Bronchial epithelial cell (primary cell): ENCODE results near the gene NCK1. TPM values are rescaled to one million over a fixed set of nuclear protein-coding genes. Genes with fewer than 3 reads are reported as not detected.
A peak's percentile ranks its signal among the peaks of the same experiment; 100 is the strongest.

Source experiments
- DNase-seq: peaks from one replicate; pipeline ENCODE4 v3.0.0-alpha.2; 2010; ENCODE audit warnings: low read depth
- FAIRE-seq: peaks from 2 replicates; lab custom pipeline; 2011; peaks lifted over from hg19 to GRCh38; lab: Jason Lieb, UNC
- H3K27me3 ChIP-seq: 2 replicates; pipeline ENCODE4 v1.5.1; 2011; ENCODE audit warnings: low read length; ENCODE audit not compliant: control insufficient read depth, insufficient read depth
- H3K36me3 ChIP-seq: 2 replicates; pipeline ENCODE4 v1.5.1; 2011; ENCODE audit warnings: low read length; ENCODE audit not compliant: control insufficient read depth, insufficient read depth
- H3K4me3 ChIP-seq: 2 replicates; pipeline ENCODE4 v1.5.1; 2011; ENCODE audit warnings: mild to moderate bottlenecking, low read depth, low read length, control low read depth
- total RNA-seq: library from RNA; depleted of rRNA; stranded (reverse); fragments of >200 nt; gene quantifications from 2 replicates; pipeline ENCODE4 v1.2.1, GENCODE V29; 2014
- TF ChIP-seq, protein P1 (sequence below): IDR thresholded peaks from 2 replicates; pipeline ENCODE4 v1.5.1; 2011; ENCODE audit warnings: mild to moderate bottlenecking, moderate library complexity, low read length, control low read depth, inconsistent platforms; ENCODE audit not compliant: insufficient read depth, severe bottlenecking

NCK1 gene
- total RNA-seq, 1 donor from 2014 or later: 81.6 TPM

DNA sequence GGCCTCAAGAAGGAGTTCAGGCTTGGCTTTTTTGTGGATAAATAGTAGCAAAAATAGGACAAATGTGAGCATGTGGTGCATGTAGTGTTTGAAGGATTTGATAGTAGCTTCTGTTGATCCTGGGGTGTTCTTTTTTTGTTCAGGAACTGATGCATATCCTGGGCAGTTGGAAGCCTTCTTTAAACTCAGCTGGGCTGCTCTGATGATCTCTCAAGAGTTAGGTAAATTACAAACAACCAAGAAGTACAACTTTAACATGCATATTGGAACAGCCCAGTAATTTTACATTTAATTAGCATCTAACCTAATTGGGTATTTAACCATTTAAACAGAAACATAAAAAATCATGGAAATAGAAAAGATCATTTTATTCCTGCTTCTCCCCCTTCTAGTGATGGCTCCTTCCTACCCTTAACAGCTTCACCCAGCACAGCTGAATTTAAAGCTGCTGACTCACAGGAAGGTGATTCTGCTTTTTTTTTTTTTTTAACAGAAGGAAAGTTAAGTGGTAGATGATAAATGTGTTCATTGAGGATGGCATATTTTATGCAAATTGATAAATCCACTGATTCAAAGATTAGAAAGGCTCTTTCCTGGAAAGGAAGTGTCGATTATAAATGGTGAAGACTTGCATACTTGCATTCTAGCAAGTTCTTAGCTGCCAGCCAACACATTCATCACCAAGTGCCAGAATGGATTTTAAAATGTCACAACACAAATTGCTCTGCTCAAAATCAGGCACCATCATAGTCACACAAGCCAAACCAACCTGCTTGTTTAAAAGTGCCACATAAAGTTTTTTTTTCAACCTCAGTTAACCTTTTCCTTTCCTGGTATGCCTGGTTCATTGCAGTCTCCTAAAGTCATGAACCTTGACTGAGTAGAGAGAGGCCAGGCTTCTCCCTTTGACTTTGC is 23.1 kb upstream of the NCK1 start:
- H3K36me3 ChIP-seq: no peaks in the 10 kb centered on the region
- TF ChIP-seq, protein P1, sequence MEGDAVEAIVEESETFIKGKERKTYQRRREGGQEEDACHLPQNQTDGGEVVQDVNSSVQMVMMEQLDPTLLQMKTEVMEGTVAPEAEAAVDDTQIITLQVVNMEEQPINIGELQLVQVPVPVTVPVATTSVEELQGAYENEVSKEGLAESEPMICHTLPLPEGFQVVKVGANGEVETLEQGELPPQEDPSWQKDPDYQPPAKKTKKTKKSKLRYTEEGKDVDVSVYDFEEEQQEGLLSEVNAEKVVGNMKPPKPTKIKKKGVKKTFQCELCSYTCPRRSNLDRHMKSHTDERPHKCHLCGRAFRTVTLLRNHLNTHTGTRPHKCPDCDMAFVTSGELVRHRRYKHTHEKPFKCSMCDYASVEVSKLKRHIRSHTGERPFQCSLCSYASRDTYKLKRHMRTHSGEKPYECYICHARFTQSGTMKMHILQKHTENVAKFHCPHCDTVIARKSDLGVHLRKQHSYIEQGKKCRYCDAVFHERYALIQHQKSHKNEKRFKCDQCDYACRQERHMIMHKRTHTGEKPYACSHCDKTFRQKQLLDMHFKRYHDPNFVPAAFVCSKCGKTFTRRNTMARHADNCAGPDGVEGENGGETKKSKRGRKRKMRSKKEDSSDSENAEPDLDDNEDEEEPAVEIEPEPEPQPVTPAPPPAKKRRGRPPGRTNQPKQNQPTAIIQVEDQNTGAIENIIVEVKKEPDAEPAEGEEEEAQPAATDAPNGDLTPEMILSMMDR: no peak
- DNase-seq: peak; percentile 65
- no peaks in the 10 kb centered on the region for H3K27me3 ChIP-seq
- no peak for FAIRE-seq
- no peak overlapping the region for H3K4me3 ChIP-seq

DNA sequence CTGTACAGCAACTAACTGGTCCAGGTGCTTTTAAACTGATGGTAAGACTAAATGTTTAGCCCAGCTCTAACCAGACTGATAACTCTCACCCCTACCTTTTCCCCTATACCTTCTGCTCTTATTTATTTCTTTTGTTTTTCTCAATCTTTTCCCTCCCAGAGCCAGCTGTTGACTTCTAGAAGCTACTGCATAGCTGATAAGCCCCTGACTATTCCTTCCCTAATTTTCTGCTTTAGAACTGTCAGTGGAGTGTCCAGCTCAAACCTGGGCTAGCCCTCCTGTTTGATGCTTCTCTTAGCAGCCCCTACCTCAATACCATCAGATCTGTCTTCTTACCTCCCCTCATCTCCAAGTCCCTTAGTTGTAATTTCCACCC is 22.5 kb upstream of the NCK1 start:
- H3K36me3 ChIP-seq: no peaks in the 10 kb centered on the region
- H3K27me3 ChIP-seq: no peaks in the 10 kb centered on the region
- TF ChIP-seq, protein P1: no peak
- DNase-seq (no peak), FAIRE-seq (no peak)
- H3K4me3 ChIP-seq: no peak overlapping the region

DNA sequence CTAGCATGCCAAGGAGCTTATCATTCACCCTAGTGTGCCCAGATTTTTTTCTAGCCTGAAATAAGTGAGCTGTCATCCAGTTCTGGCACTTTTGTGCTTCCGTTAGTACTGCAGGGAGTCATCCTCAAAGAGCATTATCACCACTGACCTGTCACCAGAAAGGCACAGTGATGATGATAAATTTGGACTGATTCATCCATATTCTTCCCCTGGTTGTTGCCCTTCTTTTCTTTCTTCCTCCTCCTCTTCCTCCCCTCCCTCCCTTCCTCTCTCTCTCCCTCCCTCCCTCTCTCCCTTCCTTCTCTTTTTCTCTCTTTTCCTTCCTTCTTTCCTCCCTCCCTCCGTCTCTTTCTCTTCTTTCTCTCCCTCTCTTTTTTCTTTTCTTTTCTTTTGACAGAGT is 21.8 kb upstream of the NCK1 start:
- H3K27me3 ChIP-seq: no peaks in the 10 kb centered on the region
- TF ChIP-seq, protein P1: no peak
- H3K36me3 ChIP-seq: no peaks in the 10 kb centered on the region
- DNase-seq (no peak), FAIRE-seq (no peak)
- H3K4me3 ChIP-seq: no peak overlapping the region

DNA sequence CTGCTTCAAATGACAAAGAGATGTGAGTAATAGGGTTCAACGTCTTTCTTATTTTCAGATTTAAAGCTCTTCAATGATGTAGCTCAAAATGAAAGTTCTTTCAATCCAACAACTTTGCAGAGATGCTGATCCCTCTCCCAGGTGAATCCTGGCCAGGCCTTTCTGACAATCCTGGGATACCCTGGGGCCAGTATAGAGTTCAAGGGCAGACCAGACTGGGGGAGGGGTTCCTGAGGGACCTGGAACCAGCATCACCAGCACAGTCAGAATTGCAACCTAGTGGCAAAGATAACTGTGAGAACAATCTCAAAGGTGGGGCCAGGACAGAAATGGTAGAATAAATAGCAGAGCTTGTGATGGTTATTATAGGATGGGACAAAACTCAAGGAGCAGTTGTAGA is 19.7 kb upstream of the NCK1 start:
- H3K36me3 ChIP-seq: no peaks in the 10 kb centered on the region
- DNase-seq (no peak), FAIRE-seq (no peak)
- no peaks in the 10 kb centered on the region for H3K27me3 ChIP-seq
- H3K4me3 ChIP-seq: no peak overlapping the region
- TF ChIP-seq, protein P1: no peak

DNA sequence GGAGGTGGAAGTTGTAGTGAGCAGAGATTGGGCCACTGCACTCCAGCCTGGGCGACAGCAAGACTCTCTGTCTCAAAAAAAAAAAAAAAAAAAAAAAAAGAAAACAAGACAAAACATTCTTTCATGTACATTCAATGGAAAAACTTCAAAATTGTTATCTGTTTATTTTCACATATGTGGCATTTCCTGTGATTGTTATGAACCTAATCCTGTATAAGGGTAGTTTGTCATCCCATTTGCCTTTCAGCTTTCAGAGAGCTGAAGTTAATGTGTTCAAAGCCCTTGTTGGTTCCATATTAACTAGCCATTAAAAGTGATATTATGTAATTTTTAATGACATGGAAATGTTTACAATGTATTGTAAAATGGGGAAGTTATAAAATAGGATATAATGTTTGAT is 17.3 kb upstream of the NCK1 start:
- FAIRE-seq (no peak), DNase-seq (no peak)
- no peak overlapping the region for H3K4me3 ChIP-seq
- no peaks in the 10 kb centered on the region for H3K27me3 ChIP-seq
- TF ChIP-seq, protein P1: no peak
- no peaks in the 10 kb centered on the region for H3K36me3 ChIP-seq
